Fibroblast of mammary gland (primary cell): ENCODE data around the gene LHX2.

Experiments used
- DNase-seq: peaks from one replicate; pipeline ENCODE4 v3.0.0-alpha.2; 2010; ENCODE audit warnings: low read depth
- H3K4me3 ChIP-seq: 2 replicates; pipeline ENCODE4 v1.5.1; 2011; ENCODE audit warnings: low read depth, mild to moderate bottlenecking, low read length, moderate library complexity; ENCODE audit not compliant: control insufficient read depth
- CTCF ChIP-seq: conservative IDR thresholded peaks from 2 replicates; pipeline ENCODE4 v1.5.1; 2011; ENCODE audit warnings: low read depth, low read length, inconsistent platforms; ENCODE audit not compliant: control insufficient read depth, insufficient read depth

The LHX2 gene

GRCh38 chr9:124060844-124061605 lies 49.5 kb downstream of the LHX2 start:
- H3K4me3 ChIP-seq = no peak overlapping the region
- no peak for DNase-seq
- TF ChIP-seq CTCF = no peak

GRCh38 chr9:124062172-124062571 lies 50.6 kb downstream of the LHX2 start:
- H3K4me3 ChIP-seq = no peak overlapping the region
- peak; percentile 33 for TF ChIP-seq CTCF
- DNase-seq = no peak

GRCh38 chr9:124066783-124067577 lies 55.4 kb downstream of the LHX2 start:
- TF ChIP-seq CTCF = no peak
- DNase-seq = no peak
- no peak overlapping the region for H3K4me3 ChIP-seq

GRCh38 chr9:124068251-124068650 lies 56.7 kb downstream of the LHX2 start:
- DNase-seq = no peak
- no peak for TF ChIP-seq CTCF
- no peak overlapping the region for H3K4me3 ChIP-seq

- no peak for DNase-seq
- no peak for TF ChIP-seq CTCF
- H3K4me3 ChIP-seq = no peak overlapping the region
These were observed 63.2 kb downstream of the LHX2 start for GRCh38 chr9:124074746-124075145.

- TF ChIP-seq CTCF = no peak
- no peak overlapping the region for H3K4me3 ChIP-seq
- no peak for DNase-seq
These were observed 64.2 kb downstream of the LHX2 start for GRCh38 chr9:124075761-124076160.
